Heart left ventricle (tissue), 16 donors: ENCODE results near the gene FAM187B. TPM values are rescaled to one million over a fixed set of nuclear protein-coding genes. Genes with fewer than 3 reads are reported as not detected.
A peak's percentile ranks its signal among the peaks of the same experiment; 100 is the strongest.

ENCODE experiments used
- ATAC-seq, 4 donors: fragments of 200-7000 bp; cut with Tn5 transposase; one replicate each; pipeline ENCODE4 v1.9.1; 2020 to 2022; ENCODE audit warnings: moderate library complexity in 4 of 4, mild to moderate bottlenecking in 3 of 4, moderate number of reproducible peaks in 1 of 4
- DNase-seq, 5 donors: peaks; one replicate each; pipeline ENCODE4 v3.0.0-alpha.2; 2020
- H3K27ac ChIP-seq, 12 donors: fragments of 200-600 bp; sonication (generic) in 4 of 12; one replicate each; pipeline versions ENCODE4 v1.5.0 to v1.8.0; 2016 to 2022; ENCODE audit warnings: mild to moderate bottlenecking in 2 of 12
- H3K27me3 ChIP-seq, 9 donors: fragments of 200-600 bp; sonication (generic) in 2 of 9; one replicate each; pipeline versions ENCODE4 v1.5.1 to v1.8.0; 2016 to 2022; ENCODE audit warnings: mild to moderate bottlenecking in 3 of 9
- H3K36me3 ChIP-seq, 9 donors: fragments of 200-600 bp; sonication (generic) in 2 of 9; one replicate each; pipeline versions ENCODE4 v1.5.0 to v1.8.0; 2018 to 2022; ENCODE audit warnings: mild to moderate bottlenecking in 2 of 9
- H3K4me1 ChIP-seq, 12 donors: fragments of 200-600 bp; sonication (generic) in 4 of 12; one replicate each; pipeline versions ENCODE4 v1.5.0 to v1.8.0; 2016 to 2022; ENCODE audit warnings: mild to moderate bottlenecking in 3 of 12
- H3K4me3 ChIP-seq, 12 donors: fragments of 200-600 bp; sonication (generic) in 4 of 12; one replicate each; pipeline versions ENCODE4 v1.5.0 to v1.8.0; 2017 to 2022; ENCODE audit warnings: mild to moderate bottlenecking in 9 of 12, moderate library complexity in 4 of 12
- H3K9me3 ChIP-seq, 12 donors: fragments of 200-600 bp; sonication (generic) in 4 of 12; one replicate each; pipeline versions ENCODE4 v1.5.0 to v1.8.0; 2016 to 2022; ENCODE audit warnings: mild to moderate bottlenecking in 1 of 12
- CTCF ChIP-seq, 12 donors: fragments of 200-600 bp; sonication (generic) in 4 of 12; IDR thresholded peaks; one replicate each; pipeline versions ENCODE4 v1.5.0 to v1.8.0; 2018 to 2022; ENCODE audit warnings: antibody characterized with exemption in 12 of 12, mild to moderate bottlenecking in 5 of 12
- POLR2A ChIP-seq, 2 donors: fragments of 450-650 bp; IDR thresholded peaks; one replicate each; pipeline ENCODE4 v1.6.1; 2017; ENCODE audit warnings: antibody characterized with exemption in 2 of 2, mild to moderate bottlenecking in 2 of 2, moderate library complexity in 2 of 2
- WGBS, 4 donors: extraction: QIAGEN DNeasy Blood & Tissue Kit in 2 of 4; methylation state at CpG; one replicate each; pipeline versions ENCODE4 v1.1.5 to v1.1.7; 2013 to 2018; 5-methylcytosine and 5-hydroxymethylcytosine counted together
- intact Hi-C, 10 donors: fragments of 100-400 bp; cut with DNase I; formaldehyde crosslinking; loops; one replicate each; pipeline versions ENCODE4 v1.11.1 to v1.14.2; 2022
- polyA plus RNA-seq, 2 donors: library from polyadenylated mRNA; stranded (reverse); fragments of 200-250 nt; gene quantifications; one replicate each; pipeline ENCODE4 v1.2.3, GENCODE V29; 2013
- total RNA-seq, 9 donors: library from RNA; depleted of rRNA in 2 of 9; stranded (reverse); fragments of >200 nt in 2 of 9; fragmentation: NEBNext Ultra II Directional in 3 of 9; extraction: Animal tissue kit (Norgen Biotek cat#: 25700) in 3 of 9; gene quantifications; one replicate each; pipeline versions ENCODE4 v1.1.0 to v1.2.4, GENCODE V29; 2016 to 2023
- donor health status: ischemic (EF 13 %, LVEDD 7.1; RV severe dilation, severe dysfunction).
- donor health status: healthy with polysubstance abuse.
- donor health status: DM: no; HTN: yes; CAD: no.
- donor health status: DM: no; HTN: no; CAD: no.
- donor health status: ischemic (EF 25% LVEDD 6.9; RV normal size, moderate dysfunction).
- donor health status: ischemic (EF 25% LVEDD 5.7; RV mildly dilated, moderate dysfunction).
- donor health status: healthy.
- donor health status: DM: yes; HTN: yes; CAD: no.
- donor health status: ischemic (EF 35%, LVEDD 5.7; RV mildly dilated, moderate dysfunction).
- donor health status: nonischemic (EF 11% LVEDD 7.7; RV severe dilation, severe dysfunction).
- donor health status: DM: yes; HTN: yes; CAD: no.
- donor health status: PGD.
- donor health status: ischemic (EF 29% LVEDD 5.4; RV normal size, mild dysfunction).
- donor health status: nonischemic (EF 23%, LVEDD 6.1; RV moderate dilation, normal function).

FAM187B gene
- total and polyA plus RNA-seq, 11 donors, result 0.06 TPM; not detected in 10

GRCh38 chr19:35247526-35248309, 19.2 kb upstream of the FAM187B start:
- peak in 3 of 5 donors; percentile 47 to 54 (median 51) for DNase-seq
- TF ChIP-seq CTCF (IDR thresholded peaks at IDR 0.05) (peak in 10 of 12 donors; percentile 6 to 44 (median 35)), POLR2A (IDR thresholded peaks at IDR 0.05) (no peak)
- peak; percentile 67 to 80 (median 76) for ATAC-seq
- H3K9me3 ChIP-seq, result peaks cover 0 to 5% (median 0%) of the 10 kb centered on the region in 12 donors
- peak overlapping the region; percentile 34 to 70 (median 58) for H3K4me3 ChIP-seq
- H3K27me3 ChIP-seq, result peaks cover 12 to 30% (median 25%) of the 10 kb centered on the region in 9 donors
- H3K27ac ChIP-seq, result peak overlapping the region; percentile 7 to 84 (median 64)
- intact Hi-C loops, result loop anchor here in 1 of 10 donors (10.0 kb wide), 1 partner anchor 93 kb away; the partner anchor contains the start of gene FXYD5
- peaks cover 0 to 35% (median 7%) of the 10 kb centered on the region in 12 donors for H3K4me1 ChIP-seq
- H3K36me3 ChIP-seq, result peaks cover 0 to 7% (median 0%) of the 10 kb centered on the region in 9 donors
- WGBS, 4 donors, result 3 to 4% (median 3%) methylated on average over 32 to 42 of the region's 42 CpGs

GRCh38 chr19:35246466-35247092, 18.0 kb upstream of the FAM187B start:
- TF ChIP-seq CTCF (IDR thresholded peaks at IDR 0.05), result no peak
- no peak for TF ChIP-seq POLR2A (IDR thresholded peaks at IDR 0.05)
- Histone ChIP-seq H3K27ac (peak overlapping the region in 1 of 12 donors; percentile 84), H3K4me1 (peaks cover 0 to 35% (median 7%) of the 10 kb centered on the region in 12 donors), H3K4me3 (no peak overlapping the region), H3K27me3 (peaks cover 12 to 30% (median 25%) of the 10 kb centered on the region in 9 donors), H3K36me3 (peaks cover 0 to 7% (median 0%) of the 10 kb centered on the region in 9 donors), H3K9me3 (peaks cover 0 to 10% (median 2%) of the 10 kb centered on the region in 12 donors)
- intact Hi-C loops, result loop anchor here in 1 of 10 donors (10.0 kb wide), 1 partner anchor 92 kb away; the partner anchor contains the start of gene FXYD5
- DNase-seq, result no peak
- no peak for ATAC-seq
- 58 to 67% (median 65%) methylated on average over 4 of the region's 4 CpGs for WGBS, 4 donors

- Histone ChIP-seq H3K27me3 (peaks cover 0 to 4% (median 0%) of the 10 kb centered on the region in 9 donors), H3K4me1 (peaks cover 0 to 16% (median 0%) of the 10 kb centered on the region in 12 donors), H3K27ac (no peak overlapping the region), H3K4me3 (no peak overlapping the region), H3K36me3 (no peaks in the 10 kb centered on the region), H3K9me3 (peaks cover 0 to 22% (median 6%) of the 10 kb centered on the region in 12 donors)
- ATAC-seq, result no peak
- no peak for DNase-seq
- WGBS, 4 donors, result 88 to 95% (median 91%) methylated on average over 1 of the region's 1 CpG
- no peak for TF ChIP-seq CTCF (IDR thresholded peaks at IDR 0.05)
- TF ChIP-seq POLR2A (IDR thresholded peaks at IDR 0.05), result no peak
- intact Hi-C loops, result loop anchor here in 1 of 10 donors (10.0 kb wide), 1 partner anchor 87 kb away; the partner anchor contains the start of gene FXYD5
These were observed 12.9 kb upstream of the FAM187B start for GRCh38 chr19:35241417-35241816.
